BLaER1 (cell line): ENCODE measurements around the gene IL22RA1.

ENCODE experiments used
- H3K27ac ChIP-seq: shearing (Covaris generic); formaldehyde crosslinking; 2 replicates; pipeline ENCODE4 v1.8.1; 2022
- H3K27me3 ChIP-seq: shearing (Covaris generic); formaldehyde crosslinking; 2 replicates; pipeline ENCODE4 v1.8.1; 2022
- H3K36me3 ChIP-seq: shearing (Covaris generic); formaldehyde crosslinking; 2 replicates; pipeline ENCODE4 v1.8.1; 2022
- H3K4me1 ChIP-seq: shearing (Covaris generic); formaldehyde crosslinking; 2 replicates; pipeline ENCODE4 v1.8.1; 2022
- H3K4me2 ChIP-seq: shearing (Covaris generic); formaldehyde crosslinking; 2 replicates; pipeline ENCODE4 v1.8.1; 2022
- H3K4me3 ChIP-seq: shearing (Covaris generic); formaldehyde crosslinking; 2 replicates; pipeline ENCODE4 v1.8.1; 2022
- H3K9ac ChIP-seq: shearing (Covaris generic); formaldehyde crosslinking; 2 replicates; pipeline ENCODE4 v1.8.1; 2022
- H3K9me3 ChIP-seq: shearing (Covaris generic); formaldehyde crosslinking; 2 replicates; pipeline ENCODE4 v1.8.1; 2022
- H4K20me1 ChIP-seq: shearing (Covaris generic); formaldehyde crosslinking; 2 replicates; pipeline ENCODE4 v1.8.1; 2022
- Cebpa-rat ChIP-seq: shearing (Covaris generic); IDR thresholded peaks from 2 replicates; pipeline ENCODE4 v1.8.1; 2022

IL22RA1 gene

DNA sequence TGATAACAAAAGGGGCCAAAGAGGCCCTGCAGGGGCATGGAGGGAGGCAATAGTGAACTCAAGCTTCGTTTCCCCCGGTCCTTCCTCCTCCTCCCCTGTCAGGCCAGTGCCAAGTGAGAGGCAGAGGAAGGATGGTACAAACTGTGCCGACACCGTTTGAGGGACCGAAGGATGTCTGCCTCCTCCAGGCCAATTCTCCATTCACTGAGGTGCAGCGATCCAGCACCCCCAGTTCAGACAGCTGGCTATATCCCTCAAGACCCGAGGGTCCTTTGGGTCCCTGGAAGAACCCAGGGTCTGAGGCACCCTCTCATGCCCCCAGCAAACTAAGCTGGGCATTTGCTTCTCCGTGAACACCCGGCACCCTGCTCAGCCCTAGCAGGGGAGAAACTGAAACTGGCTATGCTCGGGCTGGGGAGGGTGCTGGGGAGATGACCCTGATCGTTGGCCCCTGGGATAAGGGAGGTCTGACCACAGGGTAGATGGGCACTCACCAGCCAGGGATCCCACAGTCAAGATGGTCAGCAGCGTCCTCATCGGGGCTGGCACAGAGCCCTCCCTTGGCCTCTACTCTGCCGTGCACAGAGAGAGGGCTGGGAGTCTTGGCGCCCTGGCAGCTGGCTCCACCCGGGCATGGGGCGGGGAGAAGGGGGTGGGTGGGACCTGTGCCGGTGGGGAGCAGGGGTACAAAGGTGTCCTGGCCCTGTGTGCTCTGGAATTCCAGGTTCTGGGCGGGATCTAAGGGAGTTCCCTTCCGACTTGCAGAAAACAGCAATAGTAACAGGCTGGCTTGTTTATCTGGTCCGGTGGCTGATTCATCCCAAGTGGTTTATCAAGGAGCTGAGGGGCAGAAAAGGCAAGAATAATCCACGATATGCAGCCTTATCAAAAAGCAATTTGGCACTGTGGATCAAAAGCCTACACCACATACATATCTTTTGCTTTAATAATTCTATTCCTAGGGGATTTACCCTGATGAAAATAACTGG lies at the start of gene IL22RA1:
TSS of gene IL22RA1 (minus strand) at position 595 of the 989 bp plus-strand sequence. CDS start at position 537, 58 bp downstream.
- no peaks in the 10 kb centered on the region for H3K27me3 ChIP-seq
- TF ChIP-seq Cebpa-rat = no peak
- H4K20me1 ChIP-seq = no peaks in the 10 kb centered on the region
- no peaks in the 10 kb centered on the region for H3K36me3 ChIP-seq
- H3K4me3 ChIP-seq = no peak within 1 kb of the TSS
- H3K4me1 ChIP-seq = peaks cover 28% of the 10 kb centered on the region
- peak within 1 kb of the TSS; percentile 41 for H3K4me2 ChIP-seq
- H3K27ac ChIP-seq = no peak within 1 kb of the TSS
- H3K9me3 ChIP-seq = peaks cover 13% of the 10 kb centered on the region; the same call in 1 of the 2 replicates
- H3K9ac ChIP-seq = no peak within 1 kb of the TSS

DNA sequence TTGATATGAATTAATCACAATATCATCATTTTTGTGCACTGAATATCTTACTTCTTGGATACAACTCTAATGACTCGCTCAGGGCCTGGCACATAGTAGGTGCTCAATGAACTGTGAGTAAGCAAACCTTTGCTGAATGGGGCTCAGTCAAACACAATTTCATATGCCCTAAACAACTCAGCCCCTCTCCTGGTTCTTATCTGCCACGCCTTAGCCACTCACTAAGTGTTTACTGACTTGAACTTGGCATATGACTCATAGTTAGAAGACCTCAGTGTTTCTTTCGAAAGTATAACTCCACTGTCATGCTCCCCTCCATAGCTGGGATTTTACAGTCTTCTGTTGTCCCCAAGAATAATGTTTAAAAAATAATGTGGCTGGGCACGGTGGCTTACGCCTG lies 48.9 kb upstream of the IL22RA1 start:
- H3K4me1 ChIP-seq = peaks cover 64% of the 10 kb centered on the region
- no peak overlapping the region for H3K9ac ChIP-seq
- H4K20me1 ChIP-seq = no peaks in the 10 kb centered on the region
- TF ChIP-seq Cebpa-rat = no peak
- no peaks in the 10 kb centered on the region; the same call in 1 of the 2 replicates for H3K9me3 ChIP-seq
- H3K4me2 ChIP-seq = peak overlapping the region; percentile 91
- H3K36me3 ChIP-seq = no peaks in the 10 kb centered on the region
- no peak overlapping the region for H3K4me3 ChIP-seq
- peak overlapping the region; percentile 90; the same call in 1 of the 2 replicates for H3K27ac ChIP-seq
- H3K27me3 ChIP-seq = peaks cover 26% of the 10 kb centered on the region

DNA sequence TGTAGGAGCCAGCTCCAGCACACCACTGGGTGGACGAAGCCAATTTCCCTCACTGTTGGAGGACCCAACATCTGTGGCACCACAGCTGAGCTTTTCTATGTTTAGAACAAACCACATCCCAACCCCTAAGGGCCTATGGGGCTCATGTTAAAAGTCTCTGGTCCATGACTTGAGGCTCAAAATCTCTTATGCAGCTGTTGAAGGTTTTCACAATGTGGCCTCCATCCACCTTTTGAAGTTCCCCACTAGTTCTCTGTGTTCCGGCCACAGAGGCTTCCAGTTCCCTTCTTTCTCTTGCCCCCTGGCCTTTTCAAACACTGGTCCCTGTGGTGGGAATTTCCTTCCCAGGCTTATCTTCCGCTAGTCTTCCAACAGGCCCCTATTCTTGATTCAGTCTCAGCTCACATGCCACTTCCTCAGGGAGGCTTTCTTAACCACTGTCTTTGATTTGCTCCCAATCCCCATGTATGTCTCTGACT lies 48.1 kb upstream of the IL22RA1 start:
- no peaks in the 10 kb centered on the region for H4K20me1 ChIP-seq
- peak; percentile 77; the same call in 1 of the 2 replicates for TF ChIP-seq Cebpa-rat
- peak overlapping the region; percentile 73; the same call in 1 of the 2 replicates for H3K9ac ChIP-seq
- H3K4me2 ChIP-seq = peak overlapping the region; percentile 91
- H3K27me3 ChIP-seq = peaks cover 34% of the 10 kb centered on the region
- H3K4me1 ChIP-seq = peaks cover 72% of the 10 kb centered on the region
- no peaks in the 10 kb centered on the region; the same call in 1 of the 2 replicates for H3K9me3 ChIP-seq
- H3K4me3 ChIP-seq = peak overlapping the region; percentile 51; the same call in 1 of the 2 replicates
- peak overlapping the region; percentile 90 for H3K27ac ChIP-seq
- H3K36me3 ChIP-seq = no peaks in the 10 kb centered on the region

GRCh38 chr1:24189528-24189927 lies 46.6 kb upstream of the IL22RA1 start:
- Histone ChIP-seq H3K4me2 (peak overlapping the region; percentile 91), H3K27ac (peak overlapping the region; percentile 90), H3K9ac (peak overlapping the region; percentile 73), H4K20me1 (no peaks in the 10 kb centered on the region), H3K4me1 (peaks cover 84% of the 10 kb centered on the region), H3K27me3 (peaks cover 42% of the 10 kb centered on the region), H3K4me3 (peak overlapping the region; percentile 51; the same call in 1 of the 2 replicates), H3K9me3 (no peaks in the 10 kb centered on the region; the same call in 1 of the 2 replicates), H3K36me3 (no peaks in the 10 kb centered on the region)
- no peak for TF ChIP-seq Cebpa-rat

GRCh38 chr1:24186993-24187790 lies 44.3 kb upstream of the IL22RA1 start, which contains the start of gene IFNLR1:
Gene IFNLR1 (minus strand): TSS chr1:24187289. CDS start chr1:24187248, 41 bp downstream.
- peak within 1 kb of the TSS; percentile 72 for H3K4me3 ChIP-seq
- H3K4me2 ChIP-seq = peak within 1 kb of the TSS; percentile 91
- peak within 1 kb of the TSS; percentile 73 for H3K9ac ChIP-seq

DNA sequence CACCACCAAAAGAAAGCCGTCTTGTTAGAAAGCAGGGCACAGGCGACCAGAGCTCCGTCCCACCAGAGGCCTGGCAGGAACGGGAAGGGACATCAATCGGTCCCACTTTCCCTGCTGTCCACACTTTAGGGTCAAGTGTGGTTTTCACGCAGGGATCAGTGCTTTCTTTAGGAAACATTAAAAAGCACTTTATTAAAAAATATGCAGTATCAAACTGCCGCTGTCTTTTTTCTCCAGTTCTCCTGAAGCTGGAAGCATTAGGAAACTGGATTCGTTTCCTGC lies 43.7 kb upstream of the IL22RA1 start:
- Histone ChIP-seq H3K27ac (peak overlapping the region; percentile 62), H3K27me3 (peaks cover 29% of the 10 kb centered on the region), H3K4me3 (peak overlapping the region; percentile 72), H3K4me1 (peaks cover 75% of the 10 kb centered on the region), H3K4me2 (peak overlapping the region; percentile 91), H3K9ac (peak overlapping the region; percentile 73), H4K20me1 (no peaks in the 10 kb centered on the region), H3K9me3 (no peaks in the 10 kb centered on the region), H3K36me3 (no peaks in the 10 kb centered on the region)
- no peak for TF ChIP-seq Cebpa-rat

More at GRCh38 chr1:24186993-24187790, 44.3 kb upstream of the IL22RA1 start, which contains the start of gene IFNLR1:
- TF ChIP-seq Cebpa-rat = no peak
- H3K27me3 ChIP-seq = peaks cover 29% of the 10 kb centered on the region
- H3K27ac ChIP-seq = peak within 1 kb of the TSS; percentile 62
- no peaks in the 10 kb centered on the region for H3K36me3 ChIP-seq
- no peaks in the 10 kb centered on the region; the same call in 1 of the 2 replicates for H3K9me3 ChIP-seq
- no peaks in the 10 kb centered on the region for H4K20me1 ChIP-seq
- peaks cover 80% of the 10 kb centered on the region for H3K4me1 ChIP-seq

DNA sequence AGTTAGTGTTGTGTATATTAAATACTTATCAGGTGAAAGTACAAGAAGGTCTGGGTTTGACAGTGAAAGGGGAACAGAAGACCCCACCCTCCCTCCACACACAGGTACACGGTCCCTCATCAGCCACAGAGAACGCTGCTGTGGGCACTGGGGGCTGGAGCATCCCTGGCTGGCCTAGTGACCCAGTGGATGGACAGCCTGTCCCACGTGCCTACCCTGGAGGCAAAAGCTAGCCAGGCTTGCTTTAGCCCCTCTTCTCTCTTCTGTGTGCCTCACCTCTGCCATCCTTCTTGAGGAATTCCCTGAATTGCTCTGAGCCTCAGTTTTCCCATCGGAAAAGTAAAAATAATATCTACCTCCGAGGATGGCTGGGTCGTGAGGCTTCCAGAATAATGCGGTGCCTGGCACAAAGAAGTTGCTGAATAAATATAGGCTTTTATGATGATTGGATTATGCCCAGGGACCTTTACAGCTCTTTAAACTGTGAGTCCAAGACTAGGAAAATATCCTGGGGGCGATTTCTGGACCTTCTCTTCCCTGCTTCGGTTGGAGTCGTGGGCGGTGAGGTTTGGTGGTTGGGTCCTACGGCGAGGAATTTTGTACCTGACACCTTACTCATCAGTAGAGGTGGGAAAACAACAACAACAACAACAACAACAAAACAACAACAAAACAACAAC lies 43.2 kb upstream of the IL22RA1 start:
- H3K27me3 ChIP-seq = peaks cover 29% of the 10 kb centered on the region
- H3K27ac ChIP-seq = no peak overlapping the region
- TF ChIP-seq Cebpa-rat = no peak
- H4K20me1 ChIP-seq = no peaks in the 10 kb centered on the region
- H3K36me3 ChIP-seq = no peaks in the 10 kb centered on the region
- peak overlapping the region; percentile 91 for H3K4me2 ChIP-seq
- no peaks in the 10 kb centered on the region for H3K9me3 ChIP-seq
- H3K9ac ChIP-seq = peak overlapping the region; percentile 73; the same call in 1 of the 2 replicates
- H3K4me1 ChIP-seq = peaks cover 70% of the 10 kb centered on the region
- peak overlapping the region; percentile 72 for H3K4me3 ChIP-seq

GRCh38 chr1:24185076-24185475 lies 42.1 kb upstream of the IL22RA1 start:
- Histone ChIP-seq H3K27me3 (peaks cover 29% of the 10 kb centered on the region), H3K27ac (no peak overlapping the region), H3K9me3 (no peaks in the 10 kb centered on the region), H4K20me1 (no peaks in the 10 kb centered on the region), H3K4me1 (peaks cover 62% of the 10 kb centered on the region), H3K4me3 (no peak overlapping the region), H3K36me3 (no peaks in the 10 kb centered on the region), H3K4me2 (peak overlapping the region; percentile 91), H3K9ac (no peak overlapping the region)
- TF ChIP-seq Cebpa-rat = no peak

DNA sequence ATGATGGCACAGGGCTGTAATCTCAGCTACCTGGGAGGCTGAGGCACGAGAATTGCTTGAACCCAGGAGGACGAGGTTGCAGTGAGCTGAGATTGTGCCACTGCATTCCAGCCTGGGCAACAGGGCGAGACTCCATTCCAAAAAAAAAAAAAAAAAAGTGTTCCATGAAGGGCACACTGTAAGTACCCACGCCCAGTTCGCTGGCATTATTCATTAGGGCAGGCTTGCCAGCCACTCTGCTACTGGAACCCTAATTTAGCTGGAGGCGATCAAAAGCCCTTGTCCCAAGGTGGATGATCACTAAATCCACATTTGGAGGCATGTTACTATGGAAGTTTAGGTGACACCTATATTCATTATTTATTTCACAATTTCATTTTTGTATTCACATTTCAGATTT lies 39.1 kb upstream of the IL22RA1 start:
- peaks cover 32% of the 10 kb centered on the region for H3K4me1 ChIP-seq
- H3K27me3 ChIP-seq = peaks cover 19% of the 10 kb centered on the region
- H3K36me3 ChIP-seq = peaks cover 17% of the 10 kb centered on the region
- no peak overlapping the region for H3K27ac ChIP-seq
- H3K9ac ChIP-seq = no peak overlapping the region
- TF ChIP-seq Cebpa-rat = no peak
- no peaks in the 10 kb centered on the region for H3K9me3 ChIP-seq
- no peak overlapping the region for H3K4me2 ChIP-seq
- peaks cover 5% of the 10 kb centered on the region; the same call in 1 of the 2 replicates for H4K20me1 ChIP-seq
- H3K4me3 ChIP-seq = no peak overlapping the region
